Measurements from ENCODE around the gene ZNF629.
A peak's percentile ranks its signal among the peaks of the same experiment; 100 is the strongest.
"Not testable (repeated sequence)": the region's sequence is repeated elsewhere in the genome, so short reads cannot be mapped to it uniquely, and the experiment has no call there.

The ZNF629 gene

DNA sequence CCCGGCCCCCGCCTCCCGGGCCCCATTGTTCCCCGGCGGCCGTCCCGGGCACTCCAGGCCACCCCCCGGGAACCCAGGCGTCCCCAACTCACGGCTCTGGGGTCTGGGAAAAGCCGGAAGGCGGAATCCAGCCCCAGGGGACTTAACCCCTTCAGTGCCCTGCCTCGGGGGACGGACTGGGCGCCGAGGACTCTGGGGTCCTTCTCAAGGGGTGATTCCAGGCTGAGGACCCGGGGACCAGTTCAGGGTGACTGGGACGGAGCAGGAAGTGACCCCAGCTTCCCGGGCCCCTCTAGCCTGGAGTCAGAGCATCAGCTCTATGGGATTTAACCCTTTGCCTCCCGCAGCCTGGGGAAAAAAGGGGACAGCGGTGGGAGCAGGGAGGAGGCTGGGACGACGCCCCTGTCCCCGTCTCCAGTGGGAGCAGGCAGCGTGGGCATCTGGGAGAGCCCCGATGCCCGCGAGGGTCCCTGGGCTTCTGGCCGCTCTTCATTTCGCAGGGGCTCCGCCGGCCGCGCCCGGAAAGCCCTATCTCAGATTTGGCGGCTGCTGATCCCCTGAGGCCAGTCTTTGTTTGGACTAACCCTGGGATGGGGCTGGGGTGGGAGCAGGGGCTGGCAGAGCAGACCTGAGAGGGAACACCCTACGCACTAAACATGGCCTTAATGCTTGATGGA, at the start of gene ZNF629:
TSS of gene ZNF629 (minus strand) at position 270 of the 677 bp plus-strand sequence. CDS start 2,723 bp downstream, outside the sequence.
- no peak for DNase-seq (ENCODE audit: extremely low read depth in 1 of 2, low read depth in 1 of 2)

DNA sequence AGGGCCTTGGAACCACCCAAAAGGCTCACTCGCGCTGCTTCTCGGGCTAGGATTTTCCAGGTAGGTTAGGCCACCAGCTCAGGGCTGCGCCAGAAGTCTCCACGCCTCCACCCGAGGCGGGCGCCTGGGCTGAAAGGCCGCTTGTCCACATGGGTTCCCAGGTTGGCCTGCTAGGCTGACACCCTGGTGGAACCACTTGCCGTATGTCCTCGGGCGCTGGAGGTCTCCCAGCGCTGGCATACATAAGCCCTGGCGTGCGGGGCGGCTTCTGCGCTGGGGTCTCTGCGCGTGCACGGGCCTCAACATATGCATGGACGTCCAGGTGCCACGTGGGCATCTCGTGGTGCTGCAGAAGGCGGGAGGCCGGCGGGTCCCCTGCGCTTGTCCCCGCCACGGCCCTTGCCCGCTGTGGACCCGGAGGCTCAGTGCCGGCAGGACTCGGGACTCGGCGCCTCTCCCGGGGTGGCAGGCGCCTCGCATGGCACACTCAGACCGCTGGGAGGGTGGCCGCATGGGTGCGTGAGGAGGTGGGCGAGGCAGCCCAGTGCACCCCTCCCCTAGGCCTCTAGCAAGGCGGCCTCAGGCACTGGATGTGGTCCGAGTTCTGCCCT, 47.2 kb upstream of the ZNF629 start:
- DNase-seq (ENCODE audit: extremely low read depth in 1 of 2, low read depth in 1 of 2), result no peak

DNA sequence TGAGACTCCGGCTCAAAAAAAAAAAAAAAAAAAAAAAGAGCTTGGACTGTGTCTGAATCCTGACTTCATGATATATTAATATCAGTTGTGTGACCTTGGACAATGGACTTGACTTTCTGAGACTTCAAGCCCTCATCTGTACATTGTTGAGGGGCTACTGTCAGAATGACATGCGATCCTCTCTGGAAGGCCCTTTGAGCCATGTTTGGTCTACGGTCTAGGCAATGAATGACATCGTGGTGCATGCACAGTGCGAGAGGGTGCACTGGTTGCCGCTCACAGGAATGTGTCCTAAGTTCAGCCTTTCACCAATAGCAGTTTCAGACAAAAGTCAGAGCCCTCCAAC, 43.0 kb upstream of the ZNF629 start:
- no peak for DNase-seq (ENCODE audit: extremely low read depth in 1 of 2, low read depth in 1 of 2)

DNA sequence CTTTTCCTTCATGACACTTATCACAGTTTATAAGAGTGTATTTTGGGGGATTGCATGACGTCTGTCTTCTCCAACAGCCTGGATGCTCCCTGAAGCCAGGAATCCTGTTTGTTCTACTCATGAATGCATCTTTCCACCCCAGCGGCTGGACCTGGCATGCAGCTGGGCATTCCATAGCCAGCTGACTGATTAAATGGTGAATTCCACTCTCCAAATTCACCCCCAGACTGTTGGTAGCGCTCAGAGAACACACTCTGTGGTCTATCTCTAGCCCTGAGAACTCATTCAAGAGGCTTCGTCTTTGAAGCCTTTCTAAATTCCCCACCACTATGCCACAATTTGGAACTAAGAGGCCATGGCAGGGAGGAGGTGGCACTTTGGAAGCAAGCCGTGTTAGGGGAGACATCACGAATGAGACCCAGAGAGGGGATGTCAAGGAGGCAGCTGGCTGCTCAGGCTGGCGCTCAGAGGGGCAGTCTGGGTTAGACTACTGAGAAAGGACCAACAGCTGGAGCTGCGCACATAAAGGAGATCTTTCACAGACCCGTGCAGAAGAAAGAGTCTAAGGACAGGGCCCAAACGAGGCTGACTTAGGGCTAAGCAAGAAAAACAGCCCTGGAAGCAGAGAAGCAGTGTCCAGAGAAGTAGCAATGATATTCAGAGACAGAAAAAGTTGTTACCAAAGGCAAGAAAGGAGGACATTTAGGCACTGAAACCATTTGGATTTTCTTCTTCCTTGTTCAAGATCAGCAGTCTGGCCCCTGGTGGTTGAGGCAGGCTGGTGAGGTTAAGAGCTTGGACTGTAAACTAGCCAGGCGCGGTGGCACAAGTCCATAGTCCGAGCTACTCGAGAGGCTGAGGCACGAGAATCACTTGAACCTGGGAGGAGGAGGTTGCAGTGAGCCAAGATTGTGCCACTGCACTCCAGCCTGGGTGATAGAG, 42.4 kb upstream of the ZNF629 start:
- no peak for DNase-seq (ENCODE audit: extremely low read depth in 1 of 2, low read depth in 1 of 2)

DNA sequence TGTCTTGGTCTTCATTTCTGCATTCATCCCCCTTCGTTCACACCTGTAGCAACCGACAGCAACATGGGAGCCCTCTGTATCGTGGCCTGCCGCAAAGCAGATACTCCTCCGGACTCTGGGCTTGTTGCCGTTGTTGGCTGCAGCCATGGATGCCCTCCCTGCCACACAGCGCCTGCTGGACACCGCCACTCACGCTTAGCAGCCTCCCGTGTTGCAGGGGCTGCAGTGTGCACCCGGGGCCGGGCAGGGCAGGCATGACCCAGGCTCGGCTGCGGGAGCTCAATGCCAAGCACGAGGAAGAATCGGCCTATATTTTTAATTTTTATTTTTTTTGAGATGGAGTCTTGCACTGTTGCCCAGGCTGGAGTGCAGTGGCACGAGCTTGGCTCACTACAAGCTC, 34.9 kb upstream of the ZNF629 start:
- DNase-seq (ENCODE audit: extremely low read depth in 1 of 2, low read depth in 1 of 2), result no peak

DNA sequence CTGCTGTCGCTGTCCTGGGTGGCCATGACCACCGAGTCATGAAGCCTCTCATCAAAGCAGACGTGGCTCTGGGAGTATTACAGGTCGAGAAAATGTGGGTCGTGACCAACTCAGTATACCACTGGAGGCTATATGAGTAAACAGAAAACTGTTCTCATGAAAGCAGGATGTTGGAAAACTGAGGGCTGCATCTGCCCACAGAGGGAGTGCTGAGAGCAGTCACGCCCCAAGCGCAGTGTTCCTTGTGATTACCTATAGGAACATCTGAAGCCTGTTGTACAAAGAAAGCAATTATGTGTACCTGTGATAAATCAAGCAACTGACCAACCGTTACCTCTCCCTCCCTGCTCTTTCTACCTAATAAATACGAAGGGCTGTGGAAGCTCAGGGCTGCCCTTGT, 34.4 kb upstream of the ZNF629 start:
- not testable (repeated sequence) for DNase-seq (ENCODE audit: extremely low read depth in 1 of 2, low read depth in 1 of 2)

DNA sequence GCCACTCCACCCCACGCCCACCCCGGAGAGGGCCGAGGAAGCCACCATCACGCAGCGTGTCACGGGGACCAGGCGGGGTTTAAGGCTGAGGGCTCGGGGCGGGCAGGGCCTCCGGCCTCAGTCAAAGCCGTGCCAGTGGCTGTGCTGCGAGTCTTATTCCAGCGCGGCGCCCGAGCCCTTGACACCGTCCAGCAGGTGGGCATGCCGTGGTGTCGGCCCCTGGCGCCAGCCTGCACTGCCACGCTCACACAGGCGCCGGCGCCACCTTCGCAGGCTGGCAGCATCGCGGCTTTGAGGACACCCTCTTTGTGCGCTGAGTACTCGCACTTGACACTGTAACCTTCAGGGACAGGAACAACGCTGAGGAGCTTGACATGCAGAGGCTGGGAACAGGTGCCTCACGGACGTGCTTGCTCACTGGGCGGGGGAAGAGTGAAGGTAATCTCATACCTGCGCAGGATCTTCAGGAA, 34.0 kb upstream of the ZNF629 start:
- DNase-seq (ENCODE audit: extremely low read depth in 1 of 2, low read depth in 1 of 2), result no peak

DNA sequence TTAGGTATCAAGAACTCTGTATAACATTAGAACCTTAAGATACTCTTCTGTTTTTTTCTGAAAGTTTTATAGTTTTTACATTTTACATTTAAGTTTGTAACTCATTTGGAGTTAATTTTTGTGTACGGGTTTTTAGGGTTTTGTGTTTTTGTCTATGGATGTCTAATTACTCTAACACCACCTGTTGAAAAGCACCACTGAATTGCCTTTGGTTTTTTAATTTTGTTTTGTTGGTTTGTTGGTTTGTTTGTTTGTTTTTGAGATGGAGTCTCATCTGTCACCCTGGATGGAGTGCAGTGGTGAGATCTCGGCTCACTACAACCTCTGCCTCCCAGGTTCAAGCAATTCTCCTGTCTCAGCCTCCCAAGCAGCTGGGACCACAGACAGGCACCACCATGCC, 29.8 kb upstream of the ZNF629 start:
- no peak for DNase-seq (ENCODE audit: extremely low read depth in 1 of 2, low read depth in 1 of 2)

DNA sequence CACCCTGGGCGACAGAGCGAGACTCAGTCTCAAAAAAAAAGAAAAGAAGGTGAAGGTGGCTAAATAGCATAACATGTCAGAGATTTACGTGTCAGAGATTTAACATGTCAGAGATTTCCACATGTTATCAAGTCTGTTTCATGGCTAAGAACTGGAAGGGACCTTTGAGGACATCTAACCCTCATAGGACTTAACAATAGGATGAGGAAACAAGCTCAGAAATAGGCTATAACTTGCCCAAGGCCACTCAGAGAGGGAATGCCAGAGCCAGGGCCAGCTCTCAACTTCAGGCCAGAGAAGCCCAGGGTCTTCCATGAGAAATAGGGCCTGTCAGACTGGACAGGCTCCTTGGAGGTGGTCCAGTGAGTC, 26.8 kb upstream of the ZNF629 start:
- DNase-seq (ENCODE audit: extremely low read depth in 1 of 2, low read depth in 1 of 2), result no peak

DNA sequence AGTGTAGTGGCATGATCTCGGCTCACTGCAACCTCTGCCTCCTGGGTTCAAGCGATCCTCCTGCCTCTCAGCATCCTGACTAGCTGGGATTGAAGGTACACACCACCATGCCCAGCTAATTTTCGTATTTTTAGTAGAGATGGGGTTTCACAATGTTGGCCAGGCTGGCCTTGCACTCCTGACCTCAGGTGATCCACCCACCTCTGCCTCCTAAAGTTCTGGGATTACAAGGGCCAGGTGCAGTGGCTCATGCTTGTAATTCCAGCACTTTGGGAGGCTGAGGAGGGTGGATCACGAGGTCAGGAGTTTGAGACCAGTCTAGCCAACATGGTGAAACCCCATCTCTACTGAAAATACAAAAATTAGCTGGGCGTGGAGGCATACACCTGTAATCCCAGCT, 22.7 kb upstream of the ZNF629 start:
- not testable (repeated sequence) for DNase-seq (ENCODE audit: extremely low read depth in 1 of 2, low read depth in 1 of 2)

DNA sequence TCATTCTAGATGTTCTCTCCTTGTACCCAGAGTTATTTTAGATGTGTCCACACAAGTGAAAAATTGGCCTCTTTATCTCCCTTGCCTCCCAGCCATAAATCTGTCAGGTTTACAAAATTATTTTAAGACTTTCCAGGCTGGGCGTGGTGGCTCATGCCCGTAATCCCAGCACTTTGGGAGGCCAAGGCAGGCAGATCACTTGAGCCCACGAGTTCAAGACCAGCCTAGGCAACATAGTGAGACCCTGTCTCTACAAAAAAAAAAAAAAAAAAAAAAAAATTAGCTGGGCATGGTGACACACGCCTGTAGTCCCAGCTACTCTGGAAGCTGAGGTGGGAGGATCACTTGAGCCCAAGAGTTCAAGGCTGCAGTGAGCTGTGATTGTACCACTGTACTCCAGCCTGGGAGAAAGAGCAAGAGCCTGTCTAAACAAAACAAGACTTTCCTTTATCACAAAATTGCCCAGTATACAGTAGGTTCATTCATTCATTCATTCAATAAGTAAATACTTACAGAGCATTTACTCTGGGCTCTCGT, 22.0 kb upstream of the ZNF629 start:
- not testable (repeated sequence) for DNase-seq (ENCODE audit: extremely low read depth in 1 of 2, low read depth in 1 of 2)

DNA sequence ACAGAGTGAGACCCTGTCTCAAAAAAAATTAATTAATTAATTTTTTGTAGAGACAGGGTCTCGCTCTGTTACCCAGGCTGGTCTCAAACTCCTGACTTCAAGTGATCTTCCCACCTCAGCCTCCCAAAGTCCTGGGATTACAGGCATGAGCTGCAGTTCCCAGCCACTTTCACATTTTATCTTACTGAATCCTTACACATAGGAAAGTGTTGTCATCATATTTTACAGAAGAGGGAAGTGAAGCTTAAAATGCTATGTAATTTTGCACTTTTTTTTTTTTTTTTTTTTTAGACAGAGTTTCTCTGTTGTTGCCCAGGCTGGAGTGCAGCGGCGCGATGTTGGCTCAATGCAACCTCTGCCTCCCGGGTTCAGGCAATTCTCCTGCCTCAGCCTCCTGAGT, 21.1 kb upstream of the ZNF629 start:
- DNase-seq (ENCODE audit: extremely low read depth in 1 of 2, low read depth in 1 of 2), result no peak

DNA sequence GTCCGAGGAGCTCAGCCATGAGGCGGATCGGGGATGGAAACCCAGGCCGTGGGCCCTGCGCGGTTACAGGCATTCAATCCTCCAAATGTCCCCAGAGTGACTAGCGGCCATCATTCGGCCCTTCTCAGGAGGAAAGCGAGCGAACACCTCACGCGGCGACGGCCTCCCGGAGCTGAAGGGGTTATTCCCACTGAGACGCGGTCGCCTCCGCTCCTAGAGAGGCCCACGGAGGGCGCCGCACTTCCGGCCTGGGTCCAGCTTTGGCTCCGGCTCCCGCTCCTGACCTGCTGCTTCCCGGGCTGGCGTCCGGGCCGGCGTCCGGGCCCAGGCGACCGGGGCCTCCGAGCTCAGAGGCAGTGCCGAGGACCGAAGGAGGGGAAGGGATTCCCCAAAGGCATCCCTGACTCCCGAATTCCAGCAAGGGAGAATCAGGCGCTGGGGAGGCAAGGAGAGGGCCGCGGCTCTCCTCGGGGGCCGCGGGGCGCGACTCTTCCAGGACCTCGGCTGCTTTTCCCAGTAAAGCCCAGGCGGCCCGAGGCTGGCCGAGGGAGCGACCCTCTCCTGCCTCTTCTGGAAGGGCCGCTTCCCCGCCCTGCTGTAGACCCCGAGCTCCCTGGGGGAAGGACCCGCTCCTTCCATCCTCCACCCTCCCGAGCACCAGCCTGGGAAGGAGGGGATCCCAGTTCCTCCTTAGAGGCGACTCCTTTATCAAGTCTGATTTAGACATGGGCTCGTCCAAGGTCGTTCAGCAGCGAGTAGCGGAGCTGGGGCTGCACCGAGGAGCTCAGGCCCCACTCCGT, 18.6 kb upstream of the ZNF629 start:
- peak in 1 of 2 donors; percentile 11 for DNase-seq (ENCODE audit: extremely low read depth in 1 of 2, low read depth in 1 of 2)

DNA sequence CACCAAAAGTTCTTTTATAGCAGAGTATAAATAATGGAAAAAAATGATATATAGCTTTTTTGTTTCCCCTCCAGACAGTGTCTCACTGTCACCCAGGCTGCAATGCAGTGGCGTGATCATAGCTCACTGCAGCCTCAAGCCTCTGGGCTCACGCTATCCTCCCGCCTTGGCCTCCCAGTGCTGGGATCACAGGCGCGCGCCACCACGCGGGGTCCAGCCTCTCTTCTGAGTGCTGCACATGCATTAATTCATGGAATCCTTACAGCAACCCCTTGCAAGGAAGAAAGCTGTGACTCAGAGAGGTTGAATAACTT, 18.0 kb upstream of the ZNF629 start:
- DNase-seq (ENCODE audit: extremely low read depth in 1 of 2, low read depth in 1 of 2), result no peak

DNA sequence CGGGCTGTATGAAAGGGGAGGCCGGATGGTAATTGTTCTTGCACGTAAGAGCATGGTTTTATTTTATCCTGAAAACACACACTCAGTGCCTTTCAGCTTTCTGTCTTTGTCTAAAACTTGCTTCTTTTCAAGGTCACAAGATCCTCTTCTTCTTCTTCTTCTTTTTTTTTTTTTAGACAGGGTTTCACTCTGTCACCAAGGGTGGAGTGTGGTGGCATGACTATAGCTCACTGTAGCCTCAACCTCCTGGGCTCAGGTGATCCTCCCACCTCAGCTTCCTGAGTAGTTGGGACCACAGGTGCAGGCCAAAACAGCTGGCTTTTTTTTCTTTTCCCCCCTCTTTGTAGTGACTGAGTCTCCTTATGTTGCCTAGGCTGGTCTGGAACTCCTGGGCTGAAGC, 15.9 kb upstream of the ZNF629 start:
- no peak for DNase-seq (ENCODE audit: extremely low read depth in 1 of 2, low read depth in 1 of 2)

DNA sequence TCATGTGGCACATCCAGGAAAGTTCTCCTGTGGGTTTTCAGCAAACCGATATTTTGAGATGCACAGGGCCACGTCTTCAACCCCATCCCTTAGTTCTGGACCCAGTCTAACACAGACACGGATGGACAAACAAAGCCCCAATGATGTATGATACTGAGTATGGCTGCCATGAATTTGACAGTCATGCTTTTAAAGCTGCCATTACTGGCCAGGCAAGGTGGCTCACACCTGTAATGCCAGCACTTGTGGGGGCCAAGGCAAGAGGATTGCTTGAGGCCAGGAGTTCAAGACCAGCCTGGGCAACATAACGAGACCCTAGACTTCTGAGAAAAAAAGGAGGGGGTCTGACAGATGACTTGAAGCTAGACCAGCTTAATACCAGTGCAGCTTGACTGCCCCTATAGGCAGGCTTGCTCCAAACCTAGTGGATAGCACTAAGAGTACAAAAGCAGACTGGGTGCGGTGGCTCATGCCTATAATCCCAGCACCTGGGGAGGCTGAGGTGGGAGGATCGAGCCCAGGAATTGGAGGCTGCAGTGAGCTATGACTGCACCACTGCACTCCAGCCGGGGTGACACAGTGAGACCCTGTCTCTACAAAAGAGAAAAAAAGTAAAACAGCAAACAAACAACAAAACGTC, 10.8 kb upstream of the ZNF629 start:
- DNase-seq (ENCODE audit: extremely low read depth in 1 of 2, low read depth in 1 of 2), result no peak

DNA sequence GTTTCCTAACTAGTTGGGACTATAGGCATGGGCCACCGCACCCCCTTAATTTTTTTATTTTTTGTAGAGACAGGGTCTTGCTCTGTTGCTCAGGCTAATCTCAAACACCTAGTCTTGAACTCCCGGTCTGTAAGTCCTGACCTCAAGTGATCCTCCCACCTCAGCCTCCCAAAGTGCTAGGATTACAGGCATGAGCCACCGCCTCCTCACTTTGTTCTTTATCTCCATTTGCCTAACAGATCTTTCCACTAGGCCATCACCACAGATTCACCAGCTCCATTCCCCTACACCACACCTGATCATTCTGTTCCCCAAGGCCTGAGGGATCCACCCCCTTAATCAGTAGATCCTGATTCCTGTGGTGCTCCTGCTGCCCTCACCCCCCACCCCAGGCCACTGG, 7.6 kb upstream of the ZNF629 start:
- DNase-seq (ENCODE audit: extremely low read depth in 1 of 2, low read depth in 1 of 2), result no peak

DNA sequence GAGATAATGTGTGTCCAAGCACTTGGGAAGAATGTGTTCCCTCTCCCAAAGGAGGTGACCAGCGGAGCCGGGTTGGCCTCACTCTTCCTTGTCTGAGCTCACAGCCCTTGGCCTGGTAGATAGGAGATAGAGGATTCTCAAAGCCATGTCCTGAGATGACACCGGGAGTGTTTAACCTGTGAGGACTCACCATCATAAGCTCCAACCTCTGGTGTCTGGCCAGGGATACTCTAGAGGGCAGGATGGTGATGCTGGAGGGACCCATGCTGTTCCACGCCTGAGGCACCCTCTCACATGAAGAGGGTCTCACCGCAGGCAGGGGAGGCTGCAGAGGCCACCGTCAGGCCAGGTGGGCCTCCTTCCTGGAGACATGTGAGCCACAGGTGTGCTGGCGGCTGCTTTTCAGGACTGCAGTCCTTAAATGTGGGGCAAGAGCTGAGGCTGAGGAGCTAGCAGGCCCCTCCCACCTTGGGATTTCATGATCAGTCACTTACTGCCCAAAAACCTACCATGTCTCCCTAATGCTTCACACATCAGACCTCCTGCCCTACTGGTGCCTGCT, 6.6 kb upstream of the ZNF629 start:
- DNase-seq (ENCODE audit: extremely low read depth in 1 of 2, low read depth in 1 of 2), result no peak

DNA sequence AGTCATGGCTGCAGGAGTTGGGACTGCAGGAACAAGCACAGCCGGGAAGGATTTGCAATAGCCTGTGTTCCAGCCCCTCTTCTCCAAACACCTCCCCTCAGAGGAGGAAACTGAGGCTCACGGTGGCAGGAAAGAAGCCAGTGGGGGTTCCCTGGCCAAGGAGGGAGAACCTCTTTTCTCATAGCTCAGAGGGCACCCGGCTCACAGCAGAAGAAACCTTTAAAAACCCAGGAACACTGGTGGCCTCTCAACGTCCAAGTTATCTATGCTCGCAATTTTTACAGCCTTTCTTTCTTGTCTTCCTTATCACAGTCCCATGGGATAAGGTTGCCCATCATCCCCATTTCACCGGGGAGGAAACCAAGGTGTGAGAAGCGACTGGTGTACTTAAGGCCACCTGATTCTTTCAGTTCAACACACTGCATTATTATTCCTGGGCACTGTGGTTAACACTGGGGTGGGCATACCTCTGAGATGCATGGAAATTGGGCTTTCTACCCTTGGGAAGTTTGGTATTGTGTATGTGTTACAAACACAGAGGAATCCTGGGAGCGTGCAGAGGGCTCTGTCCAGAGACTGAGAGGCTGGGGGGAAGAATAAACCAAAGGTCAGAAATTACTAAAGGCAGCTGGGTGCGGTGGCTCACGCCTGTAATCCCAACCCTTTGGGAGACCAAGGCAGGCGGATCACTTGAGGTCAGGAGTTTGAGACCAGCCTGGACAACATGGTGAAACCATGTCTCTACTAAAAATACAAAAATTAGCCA, 791 bp upstream of the ZNF629 start:
- no peak for DNase-seq (ENCODE audit: extremely low read depth in 1 of 2, low read depth in 1 of 2)

Data from stimulated activated CD8-positive, alpha-beta memory T cell treated with anti-CD3 and anti-CD28 coated beads, Interleukin-7, amount 100 ng/mL, for 48 hours (primary cell).